ENCODE measurements around the gene PSORS1C2. TPM values are rescaled to one million over a fixed set of nuclear protein-coding genes. Genes with fewer than 3 reads are reported as not detected.

The PSORS1C2 gene
- total RNA-seq, 1 donor from 2014 or later, result not detected

DNA sequence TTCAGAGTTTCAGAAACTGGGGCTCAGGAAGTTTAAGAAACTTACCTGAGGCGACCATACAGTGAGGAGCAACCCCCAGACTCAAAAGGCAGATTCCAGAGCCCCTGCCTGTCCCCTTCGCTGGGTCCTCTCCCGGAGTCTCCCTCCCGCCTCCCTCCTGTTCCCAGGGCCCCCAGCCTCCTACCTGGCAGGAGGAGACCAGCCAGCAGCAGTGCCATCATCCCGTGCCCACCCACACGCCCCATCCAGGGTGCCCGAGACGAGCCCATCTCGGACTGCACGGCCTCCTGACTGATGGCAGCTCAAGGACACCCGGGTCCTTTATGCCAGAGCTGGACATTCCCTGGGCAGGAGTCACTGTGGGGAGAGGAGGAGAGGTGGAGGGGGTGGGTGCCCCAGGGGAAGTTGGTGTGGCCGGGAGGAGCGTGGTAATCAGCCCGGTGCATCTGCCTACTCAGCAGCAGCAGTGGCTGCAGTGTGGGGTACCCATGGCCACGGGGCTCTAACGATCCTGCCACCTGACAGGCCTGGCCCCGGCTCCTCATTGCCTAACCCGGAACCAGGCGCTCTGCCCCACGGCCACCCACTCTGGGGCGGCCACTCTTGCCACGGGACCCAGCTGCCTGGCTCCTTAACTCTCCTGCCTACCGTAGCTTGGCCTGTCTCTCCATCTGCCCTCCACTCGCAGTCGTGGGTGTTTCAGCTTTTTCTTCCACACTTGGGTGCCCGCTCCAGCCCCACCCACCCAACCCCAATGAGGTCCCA, 18.5 kb downstream of the PSORS1C2 start, which contains the start of gene CDSN:
Gene CDSN (minus strand): TSS at position 296 of the 765 bp plus-strand sequence. CDS start 27 bp downstream, at position 269.
- intact Hi-C loops (cut with DNase I), result no loop called here
- no peak for ATAC-seq
- DNase-seq (ENCODE audit: low spot score), result no peak

DNA sequence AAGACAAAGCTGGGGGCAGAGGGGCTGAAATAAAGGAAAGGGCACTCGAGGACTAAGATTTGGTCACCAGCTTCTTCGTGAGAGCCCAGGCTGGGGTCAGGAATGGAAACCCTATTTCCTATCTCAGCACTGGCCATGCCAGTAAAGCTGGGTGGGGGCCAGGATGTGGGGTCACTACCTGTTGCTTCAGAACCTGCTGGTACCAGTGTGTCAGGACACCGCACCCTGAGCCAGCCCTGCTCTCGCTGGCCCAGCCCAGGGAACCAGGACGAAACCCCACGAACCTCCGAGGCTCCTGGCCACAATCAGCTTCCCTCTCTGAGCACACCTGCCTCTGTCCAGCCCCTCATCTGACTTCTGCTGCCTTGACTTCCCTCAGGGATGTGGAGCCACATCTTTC, 20.7 kb downstream of the PSORS1C2 start:
- intact Hi-C loops (cut with DNase I), result no loop called here
- ATAC-seq (no peak), DNase-seq (ENCODE audit: low spot score) (no peak)

DNA sequence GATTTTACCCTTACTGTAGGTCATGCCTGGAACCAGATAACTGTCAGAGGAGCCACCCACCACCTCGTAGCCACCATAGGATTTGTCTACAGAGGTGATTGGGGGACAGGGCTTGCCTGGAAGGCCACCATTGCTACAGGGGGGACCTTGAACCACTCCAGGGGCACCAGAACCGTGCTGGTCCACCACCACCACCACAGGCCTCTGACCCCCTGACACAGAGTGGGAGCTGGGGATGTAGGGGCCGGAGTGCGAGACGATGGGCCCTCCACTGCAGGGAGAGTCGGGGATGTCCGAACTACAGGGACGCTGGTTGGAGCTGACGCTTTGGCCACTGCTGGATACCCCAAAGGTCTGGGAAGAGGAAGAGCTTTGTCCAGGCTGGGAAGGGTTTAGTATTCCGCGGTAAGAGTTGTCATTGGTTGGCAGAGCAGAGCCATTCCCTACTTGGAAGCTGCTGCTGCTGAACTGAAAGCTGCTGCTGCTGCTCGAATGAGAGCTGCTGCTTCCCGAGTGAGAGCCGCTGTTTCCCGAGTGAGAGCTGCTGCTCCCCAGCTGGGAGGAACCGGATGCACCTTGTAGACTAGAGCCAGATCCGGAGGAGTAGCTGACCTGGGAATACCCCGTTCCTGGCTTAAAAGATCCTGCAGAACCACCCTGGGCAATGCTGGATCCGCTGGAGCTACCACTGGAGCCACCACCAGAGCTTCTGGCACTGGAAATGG, 22.0 kb downstream of the PSORS1C2 start:
- DNase-seq (ENCODE audit: low spot score), result no peak
- intact Hi-C loops (cut with DNase I), result no loop called here
- ATAC-seq, result peak; percentile 28

DNA sequence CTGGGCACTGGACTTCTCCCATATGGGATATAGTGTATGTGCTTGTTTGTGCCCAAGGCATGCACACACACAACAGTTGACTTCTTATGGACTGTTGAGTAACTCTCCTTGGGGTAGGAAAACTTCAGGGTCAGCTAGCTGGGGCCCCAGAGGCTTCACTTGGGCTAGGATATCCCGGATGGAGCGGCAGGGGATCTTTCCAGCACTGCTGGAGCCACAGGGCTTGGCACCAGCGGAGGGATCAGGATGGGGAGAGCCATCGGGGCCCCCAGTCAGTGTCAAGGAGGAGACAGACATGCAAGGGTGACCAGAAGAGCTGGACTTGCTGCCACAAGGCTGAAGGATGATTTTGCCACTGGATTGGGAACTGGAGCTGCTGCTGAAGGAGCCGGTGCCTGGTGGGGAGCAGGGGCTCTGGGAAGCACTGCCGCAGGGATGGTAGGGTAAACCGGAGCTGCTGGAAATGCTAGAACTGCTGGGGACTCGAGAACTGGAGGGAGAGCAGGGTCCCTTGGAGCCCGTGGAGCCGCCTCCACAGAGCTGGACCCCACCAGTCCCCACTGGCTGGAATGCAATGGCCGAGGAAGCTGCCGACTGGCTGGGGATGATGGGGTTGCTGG, 22.8 kb downstream of the PSORS1C2 start:
- ATAC-seq, result no peak
- intact Hi-C loops (cut with DNase I), result no loop called here
- no peak for DNase-seq (ENCODE audit: low spot score)

DNA sequence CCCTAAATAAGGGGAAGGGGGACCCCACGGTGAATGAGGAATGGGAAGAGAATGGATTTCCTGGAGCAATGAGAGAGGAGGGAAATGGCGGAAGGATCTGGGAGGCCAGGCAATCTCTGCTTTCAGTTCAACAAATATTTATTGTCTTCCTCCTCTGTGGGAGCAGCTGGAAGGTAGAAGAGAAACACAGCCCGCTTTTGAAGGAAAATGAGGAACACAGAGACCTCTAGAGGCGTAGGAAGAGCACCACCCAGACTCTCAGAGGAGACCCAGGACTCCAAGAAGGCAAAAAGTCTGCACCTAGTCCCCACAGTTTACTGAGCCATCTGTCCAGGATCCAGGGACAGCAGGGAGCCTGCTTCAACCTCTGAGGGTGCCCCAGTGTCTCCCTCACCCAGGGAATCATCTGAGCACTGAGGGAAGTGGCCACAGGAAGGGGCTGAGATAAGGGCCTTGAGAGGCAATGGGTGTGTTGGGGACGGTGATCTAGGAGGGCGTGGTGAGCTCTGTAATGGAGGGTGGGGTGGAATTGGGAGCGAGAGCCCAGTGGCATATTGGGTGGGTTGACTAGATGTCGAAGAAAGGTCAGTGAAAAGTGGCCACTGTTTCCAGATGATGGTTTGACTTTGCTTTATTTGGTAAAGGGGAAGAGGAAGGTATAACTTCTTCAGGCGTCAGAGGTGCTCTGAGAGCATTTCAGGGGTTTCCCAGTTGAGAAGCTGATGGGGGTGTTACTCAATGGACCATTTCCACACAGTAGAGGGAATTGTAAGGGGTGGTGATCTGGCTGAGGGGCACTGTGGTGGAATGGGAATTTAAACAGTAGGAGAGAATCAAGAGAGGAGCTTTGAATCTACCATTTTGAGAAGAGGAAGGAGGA, 23.7 kb downstream of the PSORS1C2 start:
- no peak for DNase-seq (ENCODE audit: low spot score)
- no peak for ATAC-seq
- intact Hi-C loops (cut with DNase I), result no loop called here

DNA sequence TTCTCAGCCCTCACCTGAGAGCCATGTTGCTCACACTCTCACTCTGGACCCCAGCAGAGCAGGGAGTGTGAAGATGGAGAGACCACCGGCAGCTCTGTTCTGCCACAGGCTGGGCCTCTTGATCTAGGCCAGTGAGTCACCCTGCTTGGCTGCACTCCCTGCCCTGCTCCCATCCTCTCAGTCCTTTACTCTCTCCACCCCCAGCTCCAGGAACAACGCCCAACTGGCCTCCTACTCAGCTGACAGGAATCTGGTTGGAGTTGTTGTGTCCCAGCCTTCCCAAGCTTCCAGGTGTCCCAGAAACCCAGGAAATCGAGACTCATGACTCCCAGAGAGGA, 24.4 kb downstream of the PSORS1C2 start, which contains the start of gene PSORS1C1:
Gene PSORS1C1 (plus strand): TSS at position 260 of the 338 bp plus-strand sequence. CDS start 14,833 bp downstream, outside the sequence.
- intact Hi-C loops (cut with DNase I), result no loop called here
- peak; percentile 88 for ATAC-seq
- no peak for DNase-seq (ENCODE audit: low spot score)

DNA sequence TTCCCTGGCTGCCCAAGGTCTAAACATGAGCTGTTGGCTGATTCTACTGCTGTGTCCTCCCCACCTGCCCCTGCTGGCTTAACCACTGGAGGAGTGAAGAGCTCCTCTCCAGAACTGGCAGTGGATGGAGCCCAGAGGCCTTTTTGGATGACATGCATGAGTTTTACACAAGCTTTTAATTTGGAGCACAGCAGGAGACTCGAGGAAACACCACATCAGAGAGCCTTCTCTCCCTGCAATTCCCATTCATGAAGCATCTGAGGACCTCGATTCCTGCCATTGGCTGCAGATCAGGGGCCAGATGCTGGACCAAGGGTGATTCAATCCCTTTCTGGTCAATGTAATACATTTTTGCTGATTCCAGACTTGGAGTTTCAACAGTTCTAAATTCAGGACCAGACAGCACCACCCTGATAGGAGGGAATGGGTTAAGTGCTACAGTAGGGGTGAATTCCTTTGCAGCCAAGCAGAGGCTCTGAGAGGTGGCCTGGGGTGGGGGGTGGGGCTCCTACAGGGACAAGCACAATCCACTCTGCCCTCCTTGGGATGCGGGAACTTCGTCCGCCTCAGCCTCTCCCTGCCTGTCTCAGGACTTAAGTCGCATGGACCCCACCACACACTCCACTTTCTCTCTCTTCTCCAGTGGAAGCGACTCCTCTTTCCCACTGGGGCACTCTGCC, 24.9 kb downstream of the PSORS1C2 start:
- DNase-seq (ENCODE audit: low spot score) (no peak), ATAC-seq (peak; percentile 28)
- intact Hi-C loops (cut with DNase I), result no loop called here

DNA sequence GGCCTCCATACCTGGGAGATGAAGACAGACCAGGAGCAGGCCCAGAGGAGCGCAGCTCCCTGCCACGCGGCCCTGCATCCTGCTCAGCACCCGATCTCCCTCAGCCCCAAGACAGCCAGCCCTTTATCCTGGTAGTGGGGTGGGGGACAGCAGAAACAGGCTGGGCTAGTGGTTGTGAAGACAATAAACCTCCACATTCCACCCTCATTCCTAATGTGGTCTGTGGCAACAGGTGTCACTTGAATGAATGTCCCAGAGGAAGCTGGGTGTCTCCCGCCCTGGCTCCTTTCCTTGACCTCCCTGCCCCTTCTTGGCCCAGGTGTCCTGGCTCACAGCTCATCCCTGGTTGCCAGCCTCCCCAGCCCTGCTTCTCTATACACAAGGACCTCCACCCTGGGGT, 26.4 kb downstream of the PSORS1C2 start, which contains the start of gene C6orf15:
Gene C6orf15 (minus strand): TSS at position 98 of the 400 bp plus-strand sequence. CDS start 20 bp downstream, at position 78.
- intact Hi-C loops (cut with DNase I), result no loop called here
- no peak for ATAC-seq
- no peak for DNase-seq (ENCODE audit: low spot score)

DNA sequence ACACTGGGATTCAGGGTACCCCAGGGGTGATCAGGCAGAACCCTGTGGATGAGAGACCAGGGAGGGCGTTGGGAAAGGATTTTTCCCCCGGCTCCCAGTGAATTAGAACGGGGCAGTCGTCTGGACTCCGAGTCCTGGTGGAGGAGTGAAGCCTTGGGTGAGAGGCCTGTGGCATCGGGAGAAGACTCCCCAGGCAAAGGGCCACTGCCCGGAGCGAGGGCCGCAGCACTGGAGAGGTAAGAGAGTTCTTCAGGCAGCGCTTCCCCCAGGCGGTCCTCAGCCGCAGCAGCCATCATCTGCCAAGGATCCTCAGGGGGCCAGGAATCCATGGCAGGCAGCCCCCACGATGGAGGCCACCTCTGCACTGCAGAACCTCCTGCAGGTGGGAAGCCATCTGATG, 27.2 kb downstream of the PSORS1C2 start:
- ATAC-seq (no peak), DNase-seq (ENCODE audit: low spot score) (no peak)
- intact Hi-C loops (cut with DNase I), result no loop called here

DNA sequence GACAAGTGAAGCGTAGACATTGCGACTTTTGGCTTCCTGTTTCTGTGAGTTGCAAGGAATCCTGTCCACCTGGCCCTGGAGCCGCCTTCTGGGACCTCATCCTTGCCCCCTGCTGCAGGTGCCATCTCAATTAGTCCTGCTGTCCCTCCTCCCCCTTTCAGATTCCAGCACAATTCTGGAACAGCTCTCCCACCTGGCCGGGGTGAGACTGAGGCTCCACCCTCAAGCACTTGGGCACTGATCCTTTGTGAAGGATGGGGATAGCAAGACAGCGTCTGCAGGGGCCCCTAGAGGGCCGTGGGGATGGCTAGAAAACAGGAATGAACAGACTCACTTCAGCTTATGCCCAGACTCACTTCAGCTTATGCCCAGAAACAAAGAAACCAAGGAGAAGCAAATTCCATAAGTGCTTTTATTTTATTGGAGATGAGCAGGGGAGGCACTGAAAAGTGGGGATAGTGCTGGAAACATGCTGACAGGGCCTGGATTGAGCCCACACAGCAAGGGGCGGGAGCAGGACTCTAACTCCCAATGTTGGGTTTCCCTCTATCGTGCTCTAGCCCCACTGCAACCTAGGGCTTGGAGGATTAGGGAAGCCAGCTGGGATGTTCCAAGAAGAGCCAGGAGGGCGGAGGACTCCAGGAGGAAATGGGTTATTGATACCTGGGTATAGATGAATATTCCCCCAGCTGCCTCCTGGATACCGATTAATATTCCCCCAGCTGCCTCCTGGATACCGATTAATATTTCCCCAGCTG, 27.9 kb downstream of the PSORS1C2 start:
- DNase-seq (ENCODE audit: low spot score) (no peak), ATAC-seq (no peak)
- intact Hi-C loops (cut with DNase I), result no loop called here

DNA sequence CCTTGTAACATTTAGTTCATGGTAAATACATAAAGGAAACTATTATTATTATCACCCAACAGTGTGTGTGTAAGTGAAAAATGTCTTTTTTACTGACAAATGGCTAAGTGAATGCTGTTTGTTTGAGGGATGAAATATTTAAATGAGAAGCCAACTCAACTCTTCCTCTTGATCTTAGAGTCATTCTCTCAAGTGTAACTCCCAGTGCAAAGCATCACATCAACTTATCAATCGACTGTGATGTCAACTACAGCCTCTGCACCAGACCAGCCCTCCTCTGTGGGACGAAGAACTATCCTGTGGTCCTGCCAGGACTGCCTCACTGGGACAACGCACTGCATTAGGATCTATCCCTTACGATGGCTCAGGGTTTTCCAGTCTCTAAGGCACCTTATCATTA, 31.8 kb downstream of the PSORS1C2 start:
- ATAC-seq (no peak), DNase-seq (ENCODE audit: low spot score) (no peak)
- intact Hi-C loops (cut with DNase I), result no loop called here

DNA sequence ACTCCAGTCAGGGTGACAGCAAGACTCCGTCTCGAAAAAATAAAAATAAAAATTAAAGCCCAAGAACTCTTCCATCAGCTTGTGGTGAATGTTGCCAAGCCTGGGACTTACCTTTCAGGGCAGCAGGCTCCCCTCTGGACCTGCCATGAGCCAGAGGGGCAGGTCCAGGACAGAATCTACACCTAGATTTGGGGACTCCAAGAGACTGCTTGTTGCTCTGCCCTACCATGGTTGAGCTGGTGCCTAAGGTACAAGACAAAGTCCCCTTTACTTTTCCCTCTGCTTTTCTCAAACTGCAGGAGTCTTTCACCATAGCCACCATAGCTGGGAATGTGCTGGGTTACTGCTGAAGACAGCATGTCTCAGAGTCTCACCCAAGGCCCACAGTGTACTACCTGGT, 35.7 kb downstream of the PSORS1C2 start:
- no peak for DNase-seq (ENCODE audit: low spot score)
- intact Hi-C loops (cut with DNase I), result no loop called here
- ATAC-seq, result no peak

DNA sequence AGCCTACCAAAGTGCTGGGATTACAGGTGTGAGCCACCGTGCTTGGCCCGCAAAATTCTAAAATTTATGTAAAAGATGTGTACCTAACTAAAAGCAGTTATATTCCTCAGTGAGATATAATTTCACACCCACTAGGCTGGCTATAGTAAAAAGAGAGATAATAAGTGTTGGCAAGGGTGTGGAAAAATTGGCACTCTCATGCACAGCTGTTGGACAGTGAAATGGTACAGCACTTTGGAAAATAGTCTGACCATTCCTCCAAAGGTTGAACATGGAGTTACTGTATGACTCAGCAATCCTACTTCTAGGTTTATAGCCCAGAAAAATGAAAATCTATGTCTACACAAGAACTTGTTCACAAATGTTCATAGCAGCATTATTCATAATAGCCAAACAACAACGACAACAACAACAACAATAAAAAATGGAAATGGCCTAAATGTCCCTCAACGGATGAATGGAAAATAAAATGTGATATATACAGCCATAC, 40.4 kb downstream of the PSORS1C2 start:
- intact Hi-C loops (cut with DNase I), result no loop called here
- ATAC-seq (no peak), DNase-seq (ENCODE audit: low spot score) (no peak)

DNA sequence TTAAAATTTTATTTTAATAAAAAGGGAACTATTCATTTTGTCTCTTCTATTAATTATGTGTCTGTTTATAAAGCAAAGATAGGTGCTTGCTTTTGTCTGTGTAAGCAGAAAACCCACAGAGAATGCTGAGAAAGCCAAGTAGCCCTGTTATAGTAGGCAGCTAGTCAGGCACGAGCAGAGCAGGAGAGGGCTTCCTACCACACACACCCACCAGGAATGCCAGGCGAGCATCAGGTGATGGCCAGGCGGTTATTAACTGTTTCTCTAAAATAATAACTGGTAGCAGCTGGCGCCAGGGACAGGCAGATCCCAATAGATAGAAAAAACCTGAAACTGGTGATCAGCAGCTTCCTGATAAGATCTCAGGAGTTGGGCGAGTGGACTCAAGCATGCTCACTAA, 42.2 kb downstream of the PSORS1C2 start:
- ATAC-seq (no peak), DNase-seq (ENCODE audit: low spot score) (no peak)
- intact Hi-C loops (cut with DNase I), result no loop called here

DNA sequence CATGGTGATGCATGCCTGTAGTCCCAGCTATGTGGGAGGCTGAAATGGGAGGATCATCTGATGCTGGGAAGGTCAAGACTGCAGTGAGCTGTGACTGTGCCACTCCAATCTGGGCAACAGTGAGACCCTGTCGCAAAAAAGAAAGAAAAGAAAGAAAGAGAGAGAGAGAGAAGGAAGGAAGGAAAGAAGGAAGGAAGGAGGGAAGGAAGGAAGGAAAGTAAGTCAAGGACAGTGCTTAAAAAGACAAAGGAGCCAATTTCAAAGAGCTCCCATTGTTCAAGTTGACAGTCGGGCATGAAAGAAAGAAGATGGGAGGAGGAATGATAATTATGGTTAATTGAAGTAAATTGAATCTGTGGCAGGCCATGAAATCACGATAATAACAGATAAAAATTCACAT, 42.7 kb downstream of the PSORS1C2 start:
- intact Hi-C loops (cut with DNase I), result no loop called here

DNA sequence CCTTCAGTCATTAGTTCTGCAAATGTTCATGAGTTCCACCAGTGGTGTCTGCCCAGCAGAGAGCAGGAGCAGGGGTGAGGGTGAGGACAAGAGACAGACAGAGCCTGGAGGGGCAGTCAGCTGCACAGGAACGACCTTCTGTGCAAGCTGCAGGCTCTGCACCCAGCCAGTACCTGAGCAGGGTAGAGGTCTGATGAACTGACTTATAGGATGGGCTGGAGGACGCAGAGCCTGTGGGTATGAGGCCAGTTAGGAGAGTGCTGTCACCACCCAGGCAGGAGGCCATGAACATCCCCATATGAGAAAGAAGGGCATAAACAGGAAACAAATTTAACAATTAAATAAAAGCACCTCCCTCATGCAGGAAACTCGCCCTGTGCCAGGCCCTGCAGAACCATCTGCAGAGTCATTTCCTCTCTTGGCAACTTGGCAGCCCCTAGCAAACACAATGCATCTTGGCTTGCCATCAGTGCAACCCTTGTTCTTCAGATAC, 44.4 kb downstream of the PSORS1C2 start:
- DNase-seq (ENCODE audit: low spot score) (no peak), ATAC-seq (peak; percentile 34)
- intact Hi-C loops (cut with DNase I), result no loop called here

More for the DNA sequence above, 42.7 kb downstream of the PSORS1C2 start:
- DNase-seq (ENCODE audit: low spot score), result no peak
- ATAC-seq, result no peak

DNA sequence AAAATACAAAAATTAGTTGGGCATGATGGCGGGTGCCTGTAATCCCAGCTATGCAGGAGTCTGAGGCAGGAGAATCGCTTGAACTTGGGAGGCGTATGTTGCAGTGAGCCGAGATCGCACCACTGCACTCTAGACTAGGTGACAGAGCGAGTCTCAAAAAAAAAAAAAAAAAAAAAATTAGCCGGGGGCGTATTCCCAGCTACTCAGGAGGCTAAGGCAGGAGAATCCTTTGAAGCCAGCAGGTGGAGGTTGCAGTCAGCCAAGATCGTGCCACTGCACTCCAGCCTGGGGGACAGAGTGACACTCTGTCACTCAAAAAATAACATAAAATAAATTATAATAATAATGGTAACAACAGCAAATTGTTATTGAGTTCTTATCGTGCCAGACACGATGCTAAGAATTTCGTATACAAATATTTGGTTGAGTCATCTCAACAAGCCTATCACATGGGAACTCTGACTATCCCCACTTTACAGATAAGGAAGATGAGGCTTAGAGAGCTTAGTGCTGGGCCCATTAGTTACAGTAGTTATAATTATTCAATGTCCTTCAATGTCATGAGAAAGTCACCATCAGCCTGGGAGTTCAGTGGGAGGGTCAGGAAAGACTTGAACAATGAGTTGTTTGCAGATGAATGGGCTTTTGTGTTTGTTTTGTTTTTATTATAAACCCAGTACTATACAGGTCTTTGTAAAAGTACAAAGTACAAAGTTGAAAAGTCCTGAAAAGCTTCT, 45.9 kb downstream of the PSORS1C2 start:
- intact Hi-C loops (cut with DNase I), result no loop called here
- no peak for DNase-seq (ENCODE audit: low spot score)
- no peak for ATAC-seq
